Lower lobe of right lung (tissue), 2 donors: Measurements from ENCODE around the gene PLOD1. TPM values are rescaled to one million over a fixed set of nuclear protein-coding genes. Genes with fewer than 3 reads are reported as not detected.

ENCODE experiments used
- ATAC-seq, 2 donors: fragments of 200-7000 bp; cut with Tn5 transposase; one replicate each; pipeline ENCODE4 v1.9.1; 2020 to 2022; ENCODE audit warnings: mild to moderate bottlenecking in 2 of 2, moderate library complexity in 2 of 2
- DNase-seq: peaks from one replicate; pipeline ENCODE4 v3.0.0-alpha.2; 2020
- H3K27ac ChIP-seq: fragments of 200-600 bp; one replicate; pipeline ENCODE4 v1.8.0; 2022
- H3K27me3 ChIP-seq: fragments of 200-600 bp; one replicate; pipeline ENCODE4 v1.8.0; 2022; ENCODE audit warnings: low read depth
- H3K36me3 ChIP-seq: fragments of 200-600 bp; one replicate; pipeline ENCODE4 v1.8.0; 2022; ENCODE audit warnings: mild to moderate bottlenecking
- H3K4me1 ChIP-seq: fragments of 200-600 bp; one replicate; pipeline ENCODE4 v1.8.0; 2022
- H3K4me3 ChIP-seq: fragments of 200-600 bp; one replicate; pipeline ENCODE4 v1.8.0; 2022; ENCODE audit warnings: mild to moderate bottlenecking
- H3K9me3 ChIP-seq: fragments of 200-600 bp; one replicate; pipeline ENCODE4 v1.8.0; 2022
- intact Hi-C: fragments of 100-400 bp; cut with DNase I; formaldehyde crosslinking; loops from one replicate; pipeline ENCODE4 v1.11.0; 2022
- total RNA-seq: library from RNA; stranded (reverse); fragmentation: NEBNext Ultra II Directional; extraction: Animal tissue kit (Norgen Biotek cat#: 25700); gene quantifications from one replicate; pipeline ENCODE4 v1.2.1, GENCODE V29; 2021
- TF ChIP-seq, protein P1 (sequence below): fragments of 200-600 bp; IDR thresholded peaks from one replicate; pipeline ENCODE4 v1.8.0; 2022; ENCODE audit warnings: antibody characterized with exemption, mild to moderate bottlenecking
- donor health status: DM: no; HTN: yes; CAD: no; lungs with severe emphysema.

Gene PLOD1
- total RNA-seq, 1 donor from 2014 or later = 84.5 TPM

DNA sequence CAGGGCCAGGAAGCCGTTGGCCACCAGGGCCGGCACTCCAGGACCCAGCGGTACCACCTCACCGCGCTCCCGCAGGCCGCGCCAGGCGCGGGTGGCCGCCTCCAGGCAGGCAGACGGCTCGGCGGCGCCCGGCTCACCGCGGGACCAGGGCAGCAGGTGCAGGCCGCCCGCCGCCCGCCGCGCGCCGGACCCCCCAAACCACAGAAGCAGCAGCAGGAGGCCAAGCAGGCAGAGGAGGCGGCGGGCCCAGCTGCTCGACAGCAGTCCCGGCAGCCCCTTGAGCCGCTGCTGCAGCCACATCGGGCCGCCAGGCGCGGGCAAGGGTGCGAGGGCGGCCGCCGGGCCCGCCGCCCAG lies 8.6 kb upstream of the PLOD1 start:
- DNase-seq = peak; percentile 60
- peaks cover 60% of the 10 kb centered on the region for H3K4me1 ChIP-seq

DNA sequence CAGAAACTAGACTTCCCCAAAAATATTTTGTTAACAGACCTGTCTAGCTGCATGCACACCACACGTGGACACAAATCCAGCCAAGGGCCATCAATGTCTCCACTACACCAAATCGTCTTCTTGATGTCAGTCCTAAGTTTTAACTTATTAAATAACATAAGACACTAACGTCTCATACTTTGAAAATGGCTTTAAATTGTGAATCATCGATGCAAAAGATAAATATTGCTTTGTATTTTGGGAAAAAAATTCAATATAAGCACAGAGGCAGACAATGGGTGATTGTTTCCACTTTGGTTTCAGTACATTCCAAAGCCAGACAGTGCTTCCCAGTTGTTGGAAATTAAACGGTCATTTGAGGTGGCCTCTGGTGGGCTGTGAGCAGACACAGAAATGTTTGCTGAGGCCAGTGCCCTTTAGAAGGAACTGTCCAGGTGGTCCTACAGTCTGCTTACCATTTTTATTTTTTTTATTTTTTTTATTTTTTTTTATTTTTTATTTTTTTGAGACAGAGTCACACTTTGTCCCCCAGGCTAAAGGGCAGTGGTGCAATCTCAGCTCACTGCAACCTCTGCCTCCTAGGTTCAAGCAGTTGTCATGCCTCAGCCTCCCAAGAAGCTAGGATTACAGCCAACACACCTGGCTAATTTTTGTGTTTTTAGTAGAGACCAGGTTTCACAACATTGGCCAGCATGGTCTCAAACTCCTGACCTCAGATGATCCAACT lies 6.5 kb upstream of the PLOD1 start:
- no peak for DNase-seq
- intact Hi-C loops = no loop called here
- Histone ChIP-seq H3K4me3 (no peak overlapping the region), H3K4me1 (peaks cover 59% of the 10 kb centered on the region), H3K27me3 (no peaks in the 10 kb centered on the region), H3K36me3 (peaks cover 8% of the 10 kb centered on the region), H3K27ac (no peak overlapping the region), H3K9me3 (no peaks in the 10 kb centered on the region)
- TF ChIP-seq, protein P1, sequence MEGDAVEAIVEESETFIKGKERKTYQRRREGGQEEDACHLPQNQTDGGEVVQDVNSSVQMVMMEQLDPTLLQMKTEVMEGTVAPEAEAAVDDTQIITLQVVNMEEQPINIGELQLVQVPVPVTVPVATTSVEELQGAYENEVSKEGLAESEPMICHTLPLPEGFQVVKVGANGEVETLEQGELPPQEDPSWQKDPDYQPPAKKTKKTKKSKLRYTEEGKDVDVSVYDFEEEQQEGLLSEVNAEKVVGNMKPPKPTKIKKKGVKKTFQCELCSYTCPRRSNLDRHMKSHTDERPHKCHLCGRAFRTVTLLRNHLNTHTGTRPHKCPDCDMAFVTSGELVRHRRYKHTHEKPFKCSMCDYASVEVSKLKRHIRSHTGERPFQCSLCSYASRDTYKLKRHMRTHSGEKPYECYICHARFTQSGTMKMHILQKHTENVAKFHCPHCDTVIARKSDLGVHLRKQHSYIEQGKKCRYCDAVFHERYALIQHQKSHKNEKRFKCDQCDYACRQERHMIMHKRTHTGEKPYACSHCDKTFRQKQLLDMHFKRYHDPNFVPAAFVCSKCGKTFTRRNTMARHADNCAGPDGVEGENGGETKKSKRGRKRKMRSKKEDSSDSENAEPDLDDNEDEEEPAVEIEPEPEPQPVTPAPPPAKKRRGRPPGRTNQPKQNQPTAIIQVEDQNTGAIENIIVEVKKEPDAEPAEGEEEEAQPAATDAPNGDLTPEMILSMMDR = no peak
- ATAC-seq = no peak

More for the DNA sequence above, 8.6 kb upstream of the PLOD1 start:
- Histone ChIP-seq H3K9me3 (no peaks in the 10 kb centered on the region), H3K27me3 (no peaks in the 10 kb centered on the region), H3K4me3 (peak overlapping the region; percentile 60), H3K27ac (no peak overlapping the region), H3K36me3 (peaks cover 29% of the 10 kb centered on the region)
- peak; percentile 2 to 28 for ATAC-seq
- TF ChIP-seq, protein P1 = no peak
- intact Hi-C loops = no loop called here

DNA sequence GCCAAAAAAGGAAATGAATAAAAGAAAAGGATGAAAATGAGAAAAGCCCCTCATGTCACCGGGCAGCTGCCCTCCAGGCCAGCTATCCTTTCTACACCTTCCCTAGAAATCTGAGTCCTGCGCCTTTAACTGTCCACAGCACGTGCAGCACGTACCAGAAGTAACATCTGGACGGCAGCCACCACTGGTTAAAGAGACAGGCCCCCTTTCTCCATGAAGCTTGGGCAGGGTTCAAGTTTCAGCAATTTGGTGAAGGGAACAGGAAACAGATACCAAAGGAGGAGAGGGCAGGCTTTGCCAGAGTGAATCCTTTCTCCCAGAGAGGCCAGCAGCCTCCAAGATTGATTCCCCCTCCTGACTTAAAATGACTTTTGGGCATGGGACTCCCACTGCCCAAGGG lies 4.7 kb upstream of the PLOD1 start:
- DNase-seq = no peak
- H3K4me1 ChIP-seq = peaks cover 49% of the 10 kb centered on the region
- no peaks in the 10 kb centered on the region for H3K27me3 ChIP-seq
- no peak overlapping the region for H3K4me3 ChIP-seq
- no peaks in the 10 kb centered on the region for H3K9me3 ChIP-seq
- intact Hi-C loops = no loop called here
- TF ChIP-seq, protein P1 = no peak
- H3K27ac ChIP-seq = peak overlapping the region; percentile 56
- no peaks in the 10 kb centered on the region for H3K36me3 ChIP-seq
- ATAC-seq = no peak

DNA sequence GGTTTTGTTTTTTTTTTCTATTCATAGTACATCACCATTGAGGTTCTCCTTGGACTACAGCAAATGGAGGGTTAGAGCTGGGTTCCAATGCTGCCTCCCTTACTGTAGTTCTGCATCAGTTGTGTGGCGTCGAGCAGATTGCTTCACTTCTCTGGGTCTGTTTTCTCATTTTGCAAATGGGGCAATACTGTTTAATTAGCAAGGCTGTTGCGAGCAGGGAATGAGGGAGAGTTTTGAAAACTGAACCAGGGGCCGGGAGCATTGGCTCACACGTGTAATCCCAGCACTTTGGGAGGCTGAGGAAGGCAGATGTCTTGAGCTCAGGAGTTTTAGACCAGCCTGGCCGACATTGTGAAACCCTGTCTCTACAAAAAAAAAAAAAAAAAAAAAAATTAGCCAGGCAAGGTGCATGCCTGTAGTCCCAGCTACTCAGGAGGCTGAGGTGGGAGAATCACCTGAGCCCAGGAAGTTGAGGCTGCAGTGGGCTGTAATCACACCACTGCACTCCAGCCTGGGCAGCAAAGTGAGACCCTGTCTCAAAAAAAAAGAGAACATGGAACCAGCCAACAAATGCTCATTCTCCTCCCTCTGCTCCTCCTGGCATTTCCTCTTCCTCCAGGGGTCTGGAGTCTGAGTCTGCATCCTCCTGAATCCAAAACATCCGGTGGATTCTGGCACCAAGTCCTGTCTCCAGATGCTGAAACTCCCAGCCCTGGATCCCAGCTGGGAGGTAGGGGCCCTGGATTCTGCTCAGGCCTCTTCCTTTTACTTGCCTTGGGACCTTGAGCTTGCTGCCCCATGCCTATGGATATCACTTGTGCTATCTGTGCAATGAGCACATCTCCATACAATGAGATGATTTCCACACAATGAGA lies 3.7 kb upstream of the PLOD1 start:
- H3K27me3 ChIP-seq = no peaks in the 10 kb centered on the region
- no peak overlapping the region for H3K4me3 ChIP-seq
- peak overlapping the region; percentile 53 for H3K27ac ChIP-seq
- H3K9me3 ChIP-seq = no peaks in the 10 kb centered on the region
- ATAC-seq (no peak), DNase-seq (no peak)
- intact Hi-C loops = no loop called here
- no peaks in the 10 kb centered on the region for H3K36me3 ChIP-seq
- TF ChIP-seq, protein P1 = no peak
- H3K4me1 ChIP-seq = peaks cover 54% of the 10 kb centered on the region

DNA sequence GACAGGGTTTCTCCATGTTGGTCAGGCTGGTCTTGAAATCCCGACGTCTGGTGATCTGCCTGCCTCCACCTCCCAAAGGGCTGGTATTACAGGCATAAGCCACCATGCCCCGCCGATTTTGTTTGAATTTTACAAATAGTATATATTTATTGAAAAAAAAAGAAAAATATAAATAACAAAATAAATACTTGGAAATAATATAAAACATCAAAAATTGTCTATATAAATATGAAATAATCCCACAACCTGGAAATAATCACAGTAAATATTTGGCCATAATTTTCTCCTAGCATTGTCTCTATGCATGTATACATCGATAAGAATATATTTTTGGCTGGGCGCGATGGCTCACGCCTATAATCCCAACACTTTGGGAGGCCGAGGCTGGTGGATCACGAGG lies 2.7 kb upstream of the PLOD1 start:
- Histone ChIP-seq H3K36me3 (no peaks in the 10 kb centered on the region), H3K4me3 (no peak overlapping the region), H3K4me1 (peaks cover 56% of the 10 kb centered on the region), H3K27ac (no peak overlapping the region), H3K27me3 (no peaks in the 10 kb centered on the region), H3K9me3 (no peaks in the 10 kb centered on the region)
- ATAC-seq (no peak), DNase-seq (no peak)
- intact Hi-C loops = no loop called here
- TF ChIP-seq, protein P1 = no peak
